Stimulated activated CD4-positive, alpha-beta T cell treated with anti-CD3 and anti-CD28 coated beads, TNF-alpha, amount 100 ng/mL, for 24 hours (primary cell): Measurements from ENCODE around the gene SKAP1.
A peak's percentile ranks its signal among the peaks of the same experiment; 100 is the strongest.

ENCODE experiments used
- DNase-seq, 3 experiments: peaks; one replicate each; pipeline ENCODE4 v3.0.0-alpha.2; 2020; ENCODE audit warnings: low read depth in 3 of 3

Gene SKAP1

DNA sequence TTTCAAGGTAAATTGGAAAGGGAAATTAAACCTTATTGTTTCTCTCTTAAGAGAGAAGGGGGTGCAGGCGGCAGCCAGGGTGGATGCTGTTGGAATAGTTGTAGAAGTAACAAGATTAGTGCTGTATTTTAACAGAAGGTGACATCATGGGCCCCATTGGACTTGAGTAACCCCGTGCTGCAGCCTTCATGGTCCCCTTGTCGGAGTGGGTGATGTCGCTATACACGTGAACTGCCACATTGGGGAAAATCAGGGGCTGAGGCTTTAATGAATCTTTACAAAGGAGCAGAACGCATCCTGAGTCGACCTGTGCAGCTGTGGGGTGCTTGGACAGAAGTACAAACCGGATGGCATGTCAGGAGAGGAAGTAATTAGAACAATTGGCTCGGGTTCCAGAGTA, 319.3 kb downstream of the SKAP1 start:
- no peak for DNase-seq

DNA sequence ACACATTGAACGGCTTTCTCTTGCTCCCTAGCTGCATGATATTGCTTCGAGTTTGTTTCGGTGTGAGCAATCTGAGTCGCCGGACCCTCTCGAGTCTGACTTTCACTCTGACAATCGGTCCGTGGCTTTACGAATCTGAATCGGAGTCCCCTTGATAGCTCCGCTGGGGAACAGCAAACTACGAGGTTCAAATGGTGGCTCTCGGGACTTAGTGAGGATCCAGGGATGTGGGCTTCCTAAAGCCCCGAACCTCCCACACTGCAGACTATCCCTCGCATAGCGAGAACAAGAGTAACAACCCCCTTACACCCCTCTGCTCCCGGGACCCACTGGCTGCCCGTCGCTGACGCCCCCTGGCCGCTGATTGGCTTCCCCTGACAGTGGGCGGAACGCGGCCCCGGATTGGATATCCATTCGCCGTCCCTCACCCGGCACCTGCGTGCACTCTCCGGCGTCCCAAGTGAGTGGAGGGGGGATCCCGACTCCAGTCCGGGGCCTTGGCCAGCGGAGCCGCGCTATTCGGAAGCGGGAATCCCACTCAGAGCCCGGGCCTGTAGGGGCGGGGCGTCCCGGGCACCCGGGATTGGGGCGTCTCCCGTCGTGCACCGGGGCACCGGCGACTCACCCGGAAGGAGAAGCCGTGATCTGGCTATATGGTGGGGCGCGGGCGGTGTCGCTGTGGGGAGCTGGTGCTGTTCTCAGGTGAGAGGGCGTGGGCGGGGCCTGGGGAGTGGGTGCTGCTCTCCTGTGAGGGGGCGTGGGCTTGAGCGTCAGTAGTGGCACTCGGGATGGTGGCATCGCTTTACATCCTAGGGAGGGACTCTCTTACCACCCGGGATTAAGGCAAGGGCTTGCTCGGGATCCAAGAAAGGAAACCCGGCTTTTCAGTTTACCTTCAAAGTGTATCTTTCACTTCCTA, 322.6 kb downstream of the SKAP1 start, which contains the start of gene SNX11:
Gene SNX11, plus strand, starts transcription at position 630 of the 919 bp plus-strand sequence. CDS start 4,278 bp downstream, outside the sequence.
- peak; percentile 84 to 94 (median 87) for DNase-seq

GRCh38 chr17:48106802-48107136, 323.2 kb downstream of the SKAP1 start:
- no peak for DNase-seq

- no peak for DNase-seq
These were observed 325.6 kb downstream of the SKAP1 start for GRCh38 chr17:48104440-48104839.

DNA sequence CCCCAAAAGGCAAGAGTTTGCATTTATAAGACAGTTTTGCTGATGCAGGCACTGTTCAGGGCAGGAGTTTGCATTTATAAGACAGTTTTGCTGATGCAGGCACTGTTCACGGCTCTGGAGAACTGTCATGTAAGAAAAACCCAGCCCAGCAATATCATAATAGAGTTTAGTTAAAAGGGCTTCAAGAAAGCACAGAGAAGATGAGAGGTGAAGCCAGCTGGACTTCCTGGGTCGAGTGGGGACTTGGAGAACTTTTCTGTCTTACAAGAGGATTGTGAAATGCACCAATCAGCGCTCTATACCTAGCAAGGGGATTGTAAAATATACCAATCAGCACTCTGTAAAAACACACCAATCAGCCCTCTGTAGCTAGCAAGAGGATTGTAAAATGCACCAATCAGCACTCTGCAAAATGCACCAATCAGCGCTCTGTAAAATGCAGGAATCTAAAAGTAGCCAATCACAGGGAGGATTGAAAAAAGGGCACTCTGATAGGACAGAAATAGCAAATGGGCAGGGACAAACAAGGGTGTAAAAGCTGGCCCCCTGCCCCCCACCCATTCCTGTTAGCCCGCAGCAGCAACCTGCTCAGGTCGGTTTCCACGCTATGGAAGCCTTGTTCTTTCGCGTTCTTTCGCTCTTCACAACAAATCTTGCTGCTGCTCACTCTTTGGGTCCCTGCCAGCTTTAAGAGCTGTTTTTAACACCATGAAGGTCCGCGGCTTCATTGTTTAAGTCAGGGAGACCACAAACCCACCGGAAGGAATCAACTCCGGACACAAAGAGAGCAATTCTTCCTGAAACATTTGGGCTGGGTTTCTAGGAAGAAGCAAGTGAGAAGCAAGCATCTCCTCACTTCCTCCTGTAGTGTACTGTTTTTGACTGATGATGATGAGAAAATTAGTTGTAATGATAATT, 327.0 kb downstream of the SKAP1 start:
- no peak for DNase-seq

GRCh38 chr17:48102043-48102750, 327.8 kb downstream of the SKAP1 start:
- DNase-seq = no peak

DNA sequence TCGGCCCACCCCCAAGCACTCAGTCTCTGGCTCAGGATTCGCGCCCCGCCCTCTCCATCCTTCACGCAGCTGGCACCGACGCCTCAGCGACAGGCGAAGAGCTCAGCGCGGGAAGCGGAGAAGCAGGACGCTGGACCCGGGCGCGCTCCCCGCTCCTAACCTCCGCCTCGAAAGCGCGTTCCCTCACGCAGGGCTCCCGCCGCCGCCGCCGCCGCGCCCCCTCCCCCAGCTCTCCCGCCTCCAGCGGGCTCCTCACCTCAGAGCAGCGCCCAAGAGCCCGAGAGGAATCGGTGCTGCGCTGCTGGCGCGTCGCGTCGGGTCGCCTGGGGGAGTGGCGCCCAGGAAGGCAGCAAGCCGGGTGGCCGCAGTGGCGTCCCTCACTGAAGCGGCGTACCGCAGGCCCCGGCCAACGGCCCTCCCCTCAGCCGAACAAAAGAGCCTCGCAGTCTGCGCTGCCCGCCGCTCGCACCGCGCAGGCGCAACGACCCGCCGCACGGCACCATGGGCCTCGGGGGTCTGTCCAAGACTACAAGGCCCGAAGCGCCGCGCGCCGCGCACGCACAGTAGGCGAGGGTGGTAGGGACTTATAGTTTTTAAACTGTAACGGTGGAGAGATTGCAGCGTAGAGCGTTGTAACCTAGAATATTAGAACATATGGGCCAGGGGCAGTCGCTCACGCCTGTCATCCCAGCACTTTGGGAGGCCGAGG, 328.8 kb downstream of the SKAP1 start, which contains the start of gene CBX1:
Gene CBX1, minus strand, starts transcription at position 467 of the 709 bp plus-strand sequence. CDS start 24,474 bp downstream, outside the sequence.
- peak; percentile 86 to 93 (median 86) for DNase-seq

- DNase-seq = no peak
These were observed 329.4 kb downstream of the SKAP1 start for GRCh38 chr17:48100591-48101011.

DNA sequence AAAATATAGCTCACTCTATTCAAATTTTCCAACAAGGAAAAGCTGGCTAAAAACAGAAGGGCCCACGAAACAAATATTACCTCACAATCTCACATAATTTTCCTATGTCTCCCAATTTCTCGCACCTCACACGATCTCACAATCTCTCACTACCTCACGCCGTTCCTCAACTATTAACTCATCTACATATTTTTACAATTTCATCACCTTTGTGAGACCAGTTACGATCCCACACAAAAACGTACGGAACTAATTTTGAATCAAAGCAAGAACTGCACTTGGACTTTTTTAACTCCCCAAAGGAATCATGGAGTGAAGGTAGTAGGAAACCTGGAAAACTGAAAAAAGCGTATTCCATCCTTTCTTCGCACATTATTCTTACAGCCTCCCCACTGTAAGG, 329.9 kb downstream of the SKAP1 start:
- DNase-seq = no peak

- DNase-seq = no peak
These were observed 334.4 kb downstream of the SKAP1 start for GRCh38 chr17:48095611-48096010.

DNA sequence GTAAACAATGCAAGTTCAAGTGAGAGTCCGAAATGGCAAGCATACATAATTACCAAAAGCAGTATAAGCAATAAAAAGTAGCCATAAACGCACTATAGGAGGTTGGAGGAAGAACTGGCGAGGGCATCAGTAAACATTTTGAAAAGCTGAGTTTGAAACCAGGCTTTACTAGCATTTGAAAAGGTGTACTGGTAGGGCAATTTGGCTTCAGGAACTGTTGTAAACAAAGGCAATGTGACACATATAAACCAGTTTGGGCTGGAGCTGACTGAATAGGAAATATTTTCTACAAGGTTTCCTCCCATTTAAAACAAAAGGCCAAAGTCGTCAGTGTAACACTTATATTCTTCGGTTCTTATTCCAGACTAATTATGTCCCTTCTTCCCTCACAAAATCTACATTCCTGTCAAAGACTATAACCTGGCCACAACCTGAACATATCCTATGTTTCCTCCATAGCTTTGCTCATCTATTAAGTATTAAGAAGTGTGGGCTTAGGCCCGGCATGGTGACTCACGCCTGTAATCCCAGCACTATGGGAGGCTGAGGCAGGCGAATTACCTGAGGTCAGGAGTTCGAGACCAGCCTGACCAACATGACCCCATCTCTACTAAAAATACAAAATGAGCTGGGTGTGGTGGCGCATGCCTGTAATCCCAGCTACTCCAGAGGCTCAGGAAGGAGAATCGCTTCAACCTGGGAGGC, 336.5 kb downstream of the SKAP1 start:
- no peak for DNase-seq

DNA sequence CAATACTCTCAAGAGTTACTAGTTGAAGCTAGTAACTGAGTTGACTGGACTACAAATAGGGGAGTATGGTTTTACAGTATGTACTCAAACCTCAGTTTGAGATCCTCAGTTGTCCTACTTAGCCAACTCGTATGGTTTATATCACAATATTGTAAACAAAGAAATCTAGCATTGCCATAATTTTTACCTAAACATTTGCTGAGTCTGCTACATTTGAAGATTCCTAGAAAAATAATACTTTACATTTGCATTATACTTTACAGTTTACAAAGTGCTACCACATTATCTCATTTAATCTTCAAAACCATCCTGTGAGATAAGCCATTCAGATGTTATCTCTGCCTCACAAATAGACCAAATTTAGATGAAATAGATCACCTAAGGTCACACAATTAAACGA, 345.1 kb downstream of the SKAP1 start:
- DNase-seq = no peak
